ENCODE data around the gene FARS2. TPM values are rescaled to one million over a fixed set of nuclear protein-coding genes. Genes with fewer than 3 reads are reported as not detected.

Gene FARS2
- total RNA-seq, 1 donor from 2014 or later = 16.5 TPM

GRCh38 chr6:5712349-5713215 is 451.3 kb downstream of the FARS2 start:
- intact Hi-C loops (cut with DNase I) = no loop called here
- H3K4me3 ChIP-seq = no peak overlapping the region
- no peak overlapping the region for H3K27ac ChIP-seq
- H3K9me3 ChIP-seq = no peaks in the 10 kb centered on the region
- no peaks in the 10 kb centered on the region for H3K36me3 ChIP-seq
- no peaks in the 10 kb centered on the region for H3K27me3 ChIP-seq
- no peaks in the 10 kb centered on the region for H3K4me1 ChIP-seq
- TF ChIP-seq POLR2A (IDR thresholded peaks at IDR 0.05) = no peak
- no peak for TF ChIP-seq POLR2AphosphoS5 (IDR thresholded peaks at IDR 0.05; ENCODE audit: insufficient read depth in 1 of 2, low read depth in 1 of 2)
- no peak for TF ChIP-seq CTCF (IDR thresholded peaks at IDR 0.05)
- DNase-seq (ENCODE audit: extremely low spot score in 2 of 2) = no peak

GRCh38 chr6:5713519-5713918 is 452.2 kb downstream of the FARS2 start:
- intact Hi-C loops (cut with DNase I) = no loop called here
- no peak for TF ChIP-seq POLR2A (IDR thresholded peaks at IDR 0.05)
- TF ChIP-seq POLR2AphosphoS5 (IDR thresholded peaks at IDR 0.05; ENCODE audit: insufficient read depth in 1 of 2, low read depth in 1 of 2) = no peak
- no peak for TF ChIP-seq CTCF (IDR thresholded peaks at IDR 0.05)
- no peak overlapping the region for H3K27ac ChIP-seq
- no peaks in the 10 kb centered on the region for H3K27me3 ChIP-seq
- H3K36me3 ChIP-seq = no peaks in the 10 kb centered on the region
- H3K4me1 ChIP-seq = no peaks in the 10 kb centered on the region
- H3K4me3 ChIP-seq = no peak overlapping the region
- no peak for DNase-seq (ENCODE audit: extremely low spot score in 2 of 2)
- no peaks in the 10 kb centered on the region for H3K9me3 ChIP-seq

- Histone ChIP-seq H3K4me1 (no peaks in the 10 kb centered on the region), H3K4me3 (no peak overlapping the region), H3K27me3 (no peaks in the 10 kb centered on the region), H3K27ac (no peak overlapping the region), H3K36me3 (no peaks in the 10 kb centered on the region), H3K9me3 (no peaks in the 10 kb centered on the region)
- peak in 1 of 2 donors; percentile 55 for DNase-seq (ENCODE audit: extremely low spot score in 2 of 2)
- no peak for TF ChIP-seq CTCF (IDR thresholded peaks at IDR 0.05)
- TF ChIP-seq POLR2AphosphoS5 (IDR thresholded peaks at IDR 0.05; ENCODE audit: insufficient read depth in 1 of 2, low read depth in 1 of 2) = no peak
- TF ChIP-seq POLR2A (IDR thresholded peaks at IDR 0.05) = no peak
- intact Hi-C loops (cut with DNase I) = no loop called here
Measured at GRCh38 chr6:5718231-5718947, 457.1 kb downstream of the FARS2 start.

GRCh38 chr6:5723841-5724691 is 462.8 kb downstream of the FARS2 start:
- H3K9me3 ChIP-seq = no peaks in the 10 kb centered on the region
- no peaks in the 10 kb centered on the region for H3K27me3 ChIP-seq

More at GRCh38 chr6:5723841-5724691, 462.8 kb downstream of the FARS2 start:
- no peak for TF ChIP-seq POLR2AphosphoS5 (IDR thresholded peaks at IDR 0.05; ENCODE audit: insufficient read depth in 1 of 2, low read depth in 1 of 2)
- TF ChIP-seq POLR2A (IDR thresholded peaks at IDR 0.05) = no peak
- no peak for TF ChIP-seq CTCF (IDR thresholded peaks at IDR 0.05)
- no peak for DNase-seq (ENCODE audit: extremely low spot score in 2 of 2)
- intact Hi-C loops (cut with DNase I) = no loop called here
- no peaks in the 10 kb centered on the region for H3K4me1 ChIP-seq
- no peak overlapping the region for H3K27ac ChIP-seq
- H3K4me3 ChIP-seq = no peak overlapping the region
- H3K36me3 ChIP-seq = no peaks in the 10 kb centered on the region

Data from vagina (tissue), 2 donors.